Testis (tissue), 2 donors: Measurements from ENCODE around the gene FBN2.

ENCODE experiments used
- CTCF ChIP-seq, 3 experiments: fragments of 450-650 bp in 2 of 3; fragments of 200-600 bp in 1 of 3; sonication (generic) in 1 of 3; IDR thresholded peaks; one replicate each; pipeline ENCODE4 v1.5.1; 2016 to 2019; ENCODE audit warnings: antibody characterized with exemption in 3 of 3, mild to moderate bottlenecking in 2 of 3, moderate library complexity in 1 of 3
- POLR2A ChIP-seq: fragments of 450-650 bp; IDR thresholded peaks from one replicate; pipeline ENCODE4 v1.6.1; 2017; ENCODE audit warnings: antibody characterized with exemption, mild to moderate bottlenecking, moderate library complexity

DNA sequence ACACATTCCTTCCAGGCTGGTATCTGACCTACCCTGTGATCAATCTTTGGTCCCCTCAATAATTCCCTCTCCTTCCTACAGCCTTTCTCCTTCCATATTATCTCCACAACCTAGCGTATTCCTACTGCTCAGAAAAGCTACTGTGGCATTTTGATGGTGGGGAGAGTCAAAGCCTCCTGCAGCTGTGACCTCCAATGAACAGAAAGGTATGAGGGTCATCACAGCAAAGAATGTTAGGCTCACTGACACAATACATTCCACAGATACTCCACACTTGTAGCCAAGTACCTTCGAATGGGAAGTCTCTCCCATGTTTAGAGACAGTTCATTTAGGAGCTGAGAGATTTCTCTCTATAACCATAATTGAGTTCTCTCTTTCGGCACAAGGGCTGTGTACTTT, 5.9 kb downstream of the FBN2 start:
- TF ChIP-seq CTCF (IDR thresholded peaks at IDR 0.05) (no peak), POLR2A (no peak)
